SK-N-SH treated with all-trans-retinoic acid at 6 μM for 48 hours (cell line): ENCODE measurements around the gene TMEM50A.
"Not testable (repeated sequence)": the region's sequence is repeated elsewhere in the genome, so short reads cannot be mapped to it uniquely, and the experiment has no call there.

Source experiments
- CREB5 ChIP-seq: fragments of 250-450 bp; sonication (Bioruptor Pico); IDR thresholded peaks from 2 replicates; pipeline ENCODE4 v1.5.1; 2020; ENCODE audit warnings: low read depth, mild to moderate bottlenecking, moderate library complexity
- CSRNP3 ChIP-seq: fragments of 250-450 bp; sonication (Bioruptor Pico); IDR thresholded peaks from 2 replicates; pipeline ENCODE4 v1.5.1; 2021; ENCODE audit warnings: mild to moderate bottlenecking, moderate library complexity
- PATZ1 ChIP-seq: fragments of 250-450 bp; sonication (Bioruptor Pico); IDR thresholded peaks from 2 replicates; pipeline ENCODE4 v1.8.0; 2020; ENCODE audit warnings: mild to moderate bottlenecking, moderate library complexity, borderline replicate concordance
- SNAI2 ChIP-seq: fragments of 250-450 bp; sonication (Bioruptor Pico); IDR thresholded peaks from 2 replicates; pipeline ENCODE4 v1.5.0; 2020; ENCODE audit warnings: mild to moderate bottlenecking, moderate library complexity
- ZFP30 ChIP-seq: fragments of 450-650 bp; formaldehyde crosslinking; IDR thresholded peaks from 2 replicates; pipeline ENCODE4 v1.5.0; 2022; ENCODE audit warnings: mild to moderate bottlenecking, moderate library complexity

- TF ChIP-seq ZFP30 (CRISPR knock-in tag); PATZ1 (CRISPR knock-in tag); CREB5; CSRNP3 (CRISPR knock-in tag); SNAI2 (CRISPR knock-in tag): not testable (repeated sequence)
Measured at GRCh38 chr1:25293426-25293825, 44.7 kb upstream of the TMEM50A start.
